ENCODE results near the gene PIEZO2.
"Not testable (repeated sequence)": the region's sequence is repeated elsewhere in the genome, so short reads cannot be mapped to it uniquely, and the experiment has no call there.

The PIEZO2 gene

DNA sequence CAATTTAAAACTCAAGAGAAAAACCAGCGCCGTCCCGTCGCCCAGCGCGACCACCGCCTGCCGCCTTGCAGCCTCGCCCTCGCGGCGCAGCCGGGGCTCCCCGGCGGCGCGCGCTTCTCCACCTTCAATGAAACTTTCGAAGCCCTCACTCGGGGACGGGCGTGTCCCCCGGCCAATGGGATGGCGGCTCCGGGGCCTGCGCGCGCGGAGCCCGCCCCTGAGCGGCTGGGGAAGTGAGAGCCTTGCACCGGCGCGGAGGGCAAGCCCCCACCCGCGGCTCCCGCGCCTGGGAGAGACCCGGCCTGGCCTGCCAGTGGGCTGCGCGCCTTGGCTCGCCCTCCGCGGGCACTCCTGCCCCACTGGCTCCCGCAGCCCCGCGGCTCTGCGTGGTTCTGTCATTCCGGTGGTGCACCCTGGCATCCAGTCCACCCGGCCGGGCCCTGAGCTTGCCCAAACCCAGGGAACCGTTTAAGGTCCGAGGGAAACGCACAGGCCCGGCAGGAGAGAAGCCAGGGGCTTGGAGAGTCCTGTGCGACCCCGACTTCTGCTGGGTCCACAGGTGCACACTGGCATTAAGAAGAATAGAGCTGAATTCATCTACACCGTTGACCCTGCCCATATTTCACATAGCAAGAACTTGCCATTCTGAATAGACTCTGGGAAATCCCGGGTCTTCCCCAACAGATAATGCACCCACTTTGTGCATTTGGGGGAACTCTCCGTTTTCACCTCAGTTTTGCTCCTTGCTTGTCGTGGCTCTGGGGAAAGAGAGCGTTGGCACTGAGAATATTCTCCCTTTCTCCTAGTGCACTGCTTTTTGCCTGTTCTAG, at the start of gene PIEZO2:
TSS of gene PIEZO2 (minus strand) at position 129 of the 830 bp plus-strand sequence. CDS start 981 bp downstream, outside the sequence.
- DNase-seq: peak; percentile 0

DNA sequence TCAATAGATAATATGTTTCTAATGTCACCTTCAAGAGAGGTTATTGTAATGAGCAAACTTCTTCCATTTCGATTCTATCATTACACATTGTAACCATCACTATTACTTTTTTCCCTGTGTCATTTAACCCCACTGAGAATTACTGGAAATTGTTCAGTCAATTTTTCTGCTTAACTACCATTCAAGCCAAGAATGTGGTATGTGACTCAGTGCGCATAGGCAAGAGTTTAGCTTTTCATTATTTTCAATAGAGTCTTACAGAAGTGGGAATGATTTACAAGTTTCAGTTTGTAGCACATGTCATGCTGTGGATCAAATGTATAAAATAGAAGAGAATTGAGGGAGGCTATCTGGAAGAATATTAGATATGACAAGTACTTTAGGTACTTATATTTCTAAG, 34.3 kb upstream of the PIEZO2 start:
- no peak for DNase-seq

GRCh38 chr18:11181629-11182028, 32.3 kb upstream of the PIEZO2 start:
- not testable (repeated sequence) for DNase-seq

GRCh38 chr18:11179959-11180519, 30.7 kb upstream of the PIEZO2 start:
- DNase-seq: no peak

DNA sequence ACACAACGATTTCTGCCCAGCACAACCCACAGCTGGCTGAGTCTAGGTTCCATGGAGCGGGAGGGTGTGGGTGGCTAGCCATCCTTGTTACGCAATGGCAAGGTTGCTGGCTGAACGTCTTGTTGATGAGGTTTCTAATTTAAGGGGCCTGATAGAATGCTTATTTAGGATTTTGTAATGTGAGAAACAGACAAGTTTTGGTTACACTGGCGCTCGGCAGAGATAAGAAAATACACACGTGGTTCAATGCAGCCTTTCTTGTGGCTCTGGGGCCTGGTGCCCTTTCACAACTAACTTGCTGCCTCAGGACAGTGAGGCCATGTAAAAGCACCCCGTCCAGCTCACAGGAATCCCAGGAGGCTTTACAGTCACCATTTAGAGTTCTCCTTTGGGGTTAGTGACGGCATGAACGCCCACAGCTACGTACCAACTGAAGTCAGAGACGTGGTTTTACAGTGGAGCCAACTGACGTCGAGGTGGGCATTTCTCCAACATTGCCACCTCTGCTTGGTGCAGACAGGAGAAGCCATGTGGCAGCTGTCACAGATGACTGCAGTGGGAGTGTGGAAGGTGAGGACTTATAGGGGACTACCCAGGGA, 29.7 kb upstream of the PIEZO2 start:
- no peak for DNase-seq

DNA sequence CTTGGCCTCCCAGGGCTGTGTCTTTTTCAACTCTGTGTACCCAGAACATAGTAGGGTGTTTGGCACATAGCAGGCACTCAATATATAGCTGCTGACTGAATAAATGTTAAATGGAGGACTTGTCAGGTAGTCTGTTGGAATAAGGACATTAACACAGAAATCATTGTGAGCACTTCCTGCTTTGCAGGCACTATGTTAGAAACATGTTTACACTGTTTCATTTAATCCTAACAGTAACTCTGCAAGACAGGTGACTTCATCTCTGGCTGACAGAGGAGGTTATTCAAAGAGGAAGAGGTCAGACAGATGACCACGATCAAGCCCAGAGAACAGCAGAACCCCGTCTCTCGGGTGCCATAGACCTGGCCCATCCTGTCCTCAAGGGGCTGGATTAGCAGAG, 28.0 kb upstream of the PIEZO2 start:
- DNase-seq: no peak

DNA sequence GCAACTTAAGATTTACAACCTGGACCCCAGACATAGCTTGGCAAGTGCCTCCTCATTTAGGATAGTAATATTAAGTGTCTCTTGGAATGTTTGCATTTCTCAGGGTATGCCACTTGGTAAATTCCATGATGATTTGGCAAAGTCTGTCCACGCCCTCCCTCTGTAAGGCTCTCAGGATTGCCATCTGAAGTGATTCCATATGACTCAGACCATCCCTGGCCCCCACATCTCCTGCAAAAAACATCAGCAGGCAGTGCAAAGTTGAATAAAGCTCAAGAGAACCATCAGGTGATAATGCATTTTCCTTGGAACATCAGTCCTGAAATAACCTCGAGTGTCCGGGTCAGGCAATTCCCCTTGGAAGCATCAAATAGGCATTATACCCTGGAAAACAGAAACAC, 27.1 kb upstream of the PIEZO2 start:
- DNase-seq: no peak

GRCh38 chr18:11175266-11175979, 26.1 kb upstream of the PIEZO2 start:
- no peak for DNase-seq

DNA sequence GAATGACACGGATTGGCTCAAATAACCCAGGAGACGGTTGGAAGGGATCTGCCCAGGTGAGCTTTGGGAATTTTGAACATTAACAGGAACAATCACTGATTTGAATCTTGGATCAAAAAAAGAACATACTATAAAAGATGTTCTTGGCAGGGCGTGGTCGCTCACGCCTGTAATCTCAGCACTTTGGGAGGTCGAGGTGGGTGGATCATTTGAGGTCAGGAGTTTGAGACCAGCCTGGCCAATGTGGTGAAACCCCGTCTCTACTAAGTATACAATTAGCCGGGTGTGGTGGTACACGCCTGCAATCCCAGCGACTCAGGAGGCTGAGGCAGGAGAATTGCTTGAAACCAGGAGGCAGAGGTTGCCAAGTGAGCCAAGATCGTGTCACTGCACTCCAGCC, 24.8 kb upstream of the PIEZO2 start:
- not testable (repeated sequence) for DNase-seq

GRCh38 chr18:11167778-11168177, 18.4 kb upstream of the PIEZO2 start:
- DNase-seq: no peak

DNA sequence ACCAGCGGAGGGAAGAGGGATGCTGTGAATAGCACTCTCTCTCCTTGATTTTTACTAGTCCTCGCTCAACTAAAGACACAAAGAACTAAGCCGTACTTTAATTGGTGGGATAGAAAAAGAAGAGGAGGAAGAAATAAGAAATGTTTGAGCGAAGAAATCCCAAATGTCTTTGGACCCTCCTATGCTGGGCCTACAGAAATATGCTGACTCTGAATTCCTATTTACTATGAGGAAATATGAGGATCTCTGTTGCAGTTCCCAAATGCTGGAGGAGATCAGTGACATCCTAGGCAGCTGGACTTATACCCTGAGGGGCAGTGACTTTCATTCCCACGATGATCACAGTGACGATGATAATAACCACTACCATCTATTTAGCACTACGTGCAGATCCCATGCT, 16.6 kb upstream of the PIEZO2 start:
- no peak for DNase-seq

DNA sequence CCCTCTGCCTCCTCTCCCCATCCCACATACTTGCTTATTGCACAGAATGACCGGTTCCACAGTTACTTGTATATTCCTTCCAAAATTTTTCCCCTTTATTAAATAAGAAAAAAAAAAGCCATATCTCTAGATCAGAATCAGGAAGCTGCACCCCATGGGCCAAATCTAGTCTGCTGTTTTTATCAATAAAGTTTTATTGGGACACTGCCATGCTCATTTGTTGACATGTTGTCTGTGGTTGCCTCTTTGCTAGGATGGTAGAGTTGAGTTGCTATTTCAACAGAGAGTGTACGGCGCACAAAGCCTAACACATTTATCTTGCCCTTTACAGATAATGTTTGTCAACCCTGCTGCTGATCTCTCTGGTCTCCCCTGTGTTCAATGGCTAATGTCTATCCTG, 15.8 kb upstream of the PIEZO2 start:
- DNase-seq: no peak

GRCh38 chr18:11163665-11164064, 14.3 kb upstream of the PIEZO2 start:
- DNase-seq: no peak

DNA sequence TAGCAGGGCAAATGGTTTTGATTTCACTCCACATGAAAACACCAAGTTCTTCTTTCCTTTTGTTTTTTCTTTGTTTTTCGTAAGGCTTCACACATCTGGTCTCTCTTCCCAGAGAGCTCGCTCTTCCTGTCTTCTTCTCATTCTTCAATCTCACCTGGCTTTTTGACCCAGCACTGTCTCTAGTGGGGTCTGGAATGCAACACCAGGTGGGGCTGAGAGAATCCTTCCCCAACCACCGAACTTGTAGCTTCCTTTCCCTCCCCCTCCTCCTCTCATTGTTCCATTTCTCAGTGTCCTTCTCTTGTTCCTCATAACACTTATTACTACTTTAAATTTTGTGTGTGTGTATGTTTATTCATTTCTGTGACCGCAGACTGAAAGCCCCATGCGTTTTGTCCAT, 13.5 kb upstream of the PIEZO2 start:
- no peak for DNase-seq

GRCh38 chr18:11162462-11162861, 13.1 kb upstream of the PIEZO2 start:
- no peak for DNase-seq

- no peak for DNase-seq
Observed at GRCh38 chr18:11160313-11160712, 10.9 kb upstream of the PIEZO2 start.

DNA sequence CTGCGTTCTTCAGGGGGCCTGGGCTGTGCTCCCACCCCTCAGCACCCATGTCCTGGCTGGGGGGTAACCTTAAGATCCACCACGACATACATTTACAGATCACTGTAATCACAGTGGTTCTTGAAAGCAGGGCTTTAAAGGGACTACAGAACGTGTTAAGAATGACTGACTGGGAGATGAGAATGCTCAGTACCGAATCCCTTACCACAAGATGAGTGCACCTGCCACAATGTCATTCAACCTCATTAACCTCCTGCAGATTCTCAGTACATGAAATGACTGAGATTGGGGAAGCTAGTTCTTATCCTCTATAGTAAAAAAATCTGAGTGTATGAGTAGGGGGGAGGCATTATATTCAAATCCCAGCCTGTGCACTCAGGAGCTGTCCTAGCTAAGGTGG, 10.5 kb upstream of the PIEZO2 start:
- no peak for DNase-seq

DNA sequence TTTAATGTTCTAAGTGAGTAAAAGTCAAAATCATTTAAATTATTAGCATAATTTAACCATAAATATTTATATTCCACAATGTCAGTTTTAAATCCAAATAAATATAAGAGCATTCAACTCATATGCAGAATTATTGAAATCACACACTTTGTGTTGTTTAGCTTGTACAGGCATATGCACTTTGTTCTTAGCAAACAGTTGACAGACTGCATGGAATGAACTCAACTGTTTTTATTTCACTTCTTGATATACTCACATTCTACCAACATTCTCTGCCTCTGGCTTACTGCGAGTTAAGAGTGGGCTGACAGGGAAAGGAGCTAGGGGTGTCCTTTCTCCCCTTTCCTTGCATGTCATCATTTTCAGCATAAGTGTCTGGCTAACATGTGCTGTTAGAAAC, 7.6 kb upstream of the PIEZO2 start:
- DNase-seq: no peak

DNA sequence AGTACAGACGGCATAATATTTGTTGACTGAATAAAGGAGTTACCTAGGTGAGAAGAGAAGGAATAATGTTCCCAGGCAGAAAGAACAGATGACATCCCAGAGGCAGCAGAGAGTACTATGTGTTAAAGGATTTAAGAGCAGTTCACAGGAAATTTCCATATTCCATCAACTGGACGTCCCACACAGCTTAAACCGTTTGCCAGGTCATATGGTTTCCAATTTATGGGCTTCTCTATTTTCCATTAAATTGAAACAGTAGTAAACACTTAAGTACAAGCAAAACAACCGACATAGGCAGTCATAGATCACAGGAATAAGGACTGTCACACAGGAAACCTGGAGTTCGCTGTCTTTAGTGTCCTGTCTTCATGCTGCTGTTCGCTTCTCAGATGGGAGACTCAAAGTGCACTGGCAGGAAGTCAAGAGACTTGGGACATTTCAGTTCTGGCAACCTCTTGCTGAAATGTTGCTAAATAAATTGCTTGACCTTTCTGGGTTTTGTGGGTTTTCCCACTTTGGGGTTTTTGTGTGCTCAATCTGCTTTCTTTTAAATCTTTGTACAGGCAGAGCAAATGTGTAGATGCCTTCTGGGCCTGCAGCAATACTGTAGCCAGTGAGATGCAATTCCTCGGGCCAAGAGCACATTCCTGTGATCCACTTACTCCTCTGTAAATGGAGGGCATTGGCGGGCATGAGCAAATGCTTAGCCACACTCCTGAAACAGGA, 5.8 kb upstream of the PIEZO2 start:
- DNase-seq: no peak

- DNase-seq: peak; percentile 3
Observed at GRCh38 chr18:11154368-11154989, 5.1 kb upstream of the PIEZO2 start.

DNA sequence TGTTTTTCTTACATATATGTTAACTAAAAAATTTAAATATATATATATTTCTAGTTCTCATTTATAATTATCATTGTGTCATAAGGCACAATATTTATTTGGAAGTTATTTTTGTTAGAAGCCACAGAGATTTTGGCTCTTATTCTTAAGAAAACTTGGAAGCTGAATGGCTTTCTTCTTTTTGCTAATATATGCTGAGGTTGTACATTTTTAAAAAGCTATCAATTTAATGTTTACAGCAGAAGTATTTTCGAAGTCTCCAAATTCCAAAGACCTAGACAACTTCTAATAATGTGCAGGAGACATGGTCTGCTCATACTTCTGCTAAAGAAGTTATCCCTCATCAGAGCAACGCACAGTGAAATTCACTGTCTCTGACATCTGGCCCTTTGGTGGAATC, 3.7 kb upstream of the PIEZO2 start:
- no peak for DNase-seq

- no peak for DNase-seq
Observed at GRCh38 chr18:11150271-11150615, 874 bp upstream of the PIEZO2 start.

All from CD4-positive, alpha-beta T cell treated with Interleukin-17A for 1 hour (primary cell).